Breast epithelium (tissue), 4 donors: Measurements from ENCODE around the gene HDAC10. TPM values are rescaled to one million over a fixed set of nuclear protein-coding genes. Genes with fewer than 3 reads are reported as not detected.

Experiments
- DNase-seq, 2 donors: peaks; one replicate each; pipeline ENCODE4 v3.0.0-alpha.2; 2019; ENCODE audit warnings: low spot score in 2 of 2
- H3K27ac ChIP-seq, 2 donors: fragments of 200-600 bp; sonication (generic) in 1 of 2; one replicate each; pipeline ENCODE4 v1.5.1; 2016 to 2019; ENCODE audit warnings: mild to moderate bottlenecking in 1 of 2
- H3K27me3 ChIP-seq, 2 donors: fragments of 200-600 bp; sonication (generic) in 1 of 2; one replicate each; pipeline versions ENCODE4 v1.5.1 to v1.6.0; 2017 to 2019; ENCODE audit warnings: control low read depth in 1 of 2, mild to moderate bottlenecking in 1 of 2
- H3K36me3 ChIP-seq: fragments of 200-600 bp; one replicate; pipeline ENCODE4 v1.5.1; 2019
- H3K4me1 ChIP-seq, 2 donors: fragments of 200-600 bp; sonication (generic); one replicate each; pipeline ENCODE4 v1.5.1; 2016 to 2019; ENCODE audit warnings: control low read depth in 1 of 2
- H3K4me3 ChIP-seq, 3 donors: fragments of 200-600 bp; sonication (generic); 1 replicate in 2 of 3; 2 replicates in 1 of 3; pipeline ENCODE4 v1.5.1; 2016 to 2019; ENCODE audit warnings: mild to moderate bottlenecking in 3 of 3, moderate library complexity in 2 of 3
- H3K9me3 ChIP-seq, 2 donors: fragments of 200-600 bp; sonication (generic) in 1 of 2; one replicate each; pipeline ENCODE4 v1.5.1; 2016 to 2019; ENCODE audit warnings: control low read depth in 1 of 2
- POLR2A ChIP-seq: fragments of 450-650 bp; IDR thresholded peaks from one replicate; pipeline ENCODE4 v1.6.1; 2016; ENCODE audit warnings: antibody characterized with exemption, mild to moderate bottlenecking, moderate library complexity
- POLR2AphosphoS5 ChIP-seq, 3 donors: sonication (generic); formaldehyde crosslinking; IDR thresholded peaks; one replicate each; pipeline ENCODE4 v1.6.1; 2017; ENCODE audit warnings: antibody characterized with exemption in 3 of 3
- intact Hi-C: fragments of 100-400 bp; cut with DNase I; formaldehyde crosslinking; loops from one replicate; pipeline ENCODE4 v1.15.1; 2023; ENCODE audit warnings: low total_unique reads
- total RNA-seq, 3 donors: library from RNA; depleted of rRNA; stranded (reverse); fragments of >200 nt; gene quantifications; one replicate each; pipeline ENCODE4 v1.1.0, GENCODE V29; 2016
- TF ChIP-seq, protein P1 (sequence below), 3 donors: fragments of 450-650 bp; IDR thresholded peaks; one replicate each; pipeline ENCODE4 v1.5.1; 2016 to 2017; ENCODE audit warnings: antibody characterized with exemption in 3 of 3, mild to moderate bottlenecking in 3 of 3, moderate library complexity in 3 of 3

HDAC10 gene
- total RNA-seq, 3 donors from 2014 or later: 22.9 to 35.7 (median 29.4) TPM

DNA sequence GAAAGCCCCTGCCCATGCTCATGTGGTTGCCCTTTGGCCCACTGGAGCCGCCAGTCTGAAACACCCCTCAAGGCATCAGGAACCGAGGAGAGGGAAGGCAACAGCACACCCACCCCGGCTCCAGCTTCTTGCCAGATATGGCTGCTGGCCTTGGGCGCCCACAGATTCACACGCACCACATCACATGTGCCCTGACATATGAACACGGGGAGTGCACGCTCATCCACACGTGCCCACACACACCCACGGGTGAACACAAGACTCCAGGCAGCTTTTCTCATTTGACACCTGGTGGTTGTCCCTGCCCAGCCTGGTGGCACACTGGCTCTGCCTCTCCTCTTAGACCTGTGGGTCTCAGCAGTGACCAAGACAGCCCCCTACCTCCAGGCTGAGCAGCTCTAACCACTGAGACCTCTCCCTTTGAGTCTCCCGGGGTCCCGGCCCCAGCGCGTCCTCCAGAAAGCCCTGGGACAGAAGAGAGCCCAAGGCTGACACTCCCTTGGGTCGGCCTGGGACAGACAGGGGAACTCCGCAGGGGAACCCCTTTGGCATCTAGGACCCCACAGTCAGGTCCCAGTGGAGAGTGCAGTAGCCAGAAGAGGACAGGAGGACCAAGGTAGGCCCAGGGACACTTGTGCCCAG, 13.2 kb upstream of the HDAC10 start:
- Histone ChIP-seq H3K4me1 (peaks cover 5 to 13% of the 10 kb centered on the region in 2 donors), H3K4me3 (no peak overlapping the region), H3K9me3 (no peaks in the 10 kb centered on the region), H3K36me3 (no peaks in the 10 kb centered on the region), H3K27ac (no peak overlapping the region), H3K27me3 (peaks cover 0 to 19% of the 10 kb centered on the region in 2 donors)
- intact Hi-C loops: no loop called here
- TF ChIP-seq, protein P1, sequence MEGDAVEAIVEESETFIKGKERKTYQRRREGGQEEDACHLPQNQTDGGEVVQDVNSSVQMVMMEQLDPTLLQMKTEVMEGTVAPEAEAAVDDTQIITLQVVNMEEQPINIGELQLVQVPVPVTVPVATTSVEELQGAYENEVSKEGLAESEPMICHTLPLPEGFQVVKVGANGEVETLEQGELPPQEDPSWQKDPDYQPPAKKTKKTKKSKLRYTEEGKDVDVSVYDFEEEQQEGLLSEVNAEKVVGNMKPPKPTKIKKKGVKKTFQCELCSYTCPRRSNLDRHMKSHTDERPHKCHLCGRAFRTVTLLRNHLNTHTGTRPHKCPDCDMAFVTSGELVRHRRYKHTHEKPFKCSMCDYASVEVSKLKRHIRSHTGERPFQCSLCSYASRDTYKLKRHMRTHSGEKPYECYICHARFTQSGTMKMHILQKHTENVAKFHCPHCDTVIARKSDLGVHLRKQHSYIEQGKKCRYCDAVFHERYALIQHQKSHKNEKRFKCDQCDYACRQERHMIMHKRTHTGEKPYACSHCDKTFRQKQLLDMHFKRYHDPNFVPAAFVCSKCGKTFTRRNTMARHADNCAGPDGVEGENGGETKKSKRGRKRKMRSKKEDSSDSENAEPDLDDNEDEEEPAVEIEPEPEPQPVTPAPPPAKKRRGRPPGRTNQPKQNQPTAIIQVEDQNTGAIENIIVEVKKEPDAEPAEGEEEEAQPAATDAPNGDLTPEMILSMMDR (IDR thresholded peaks at IDR 0.05): no peak
- TF ChIP-seq POLR2AphosphoS5 (IDR thresholded peaks at IDR 0.05): no peak
- TF ChIP-seq POLR2A: no peak
- no peak for DNase-seq

DNA sequence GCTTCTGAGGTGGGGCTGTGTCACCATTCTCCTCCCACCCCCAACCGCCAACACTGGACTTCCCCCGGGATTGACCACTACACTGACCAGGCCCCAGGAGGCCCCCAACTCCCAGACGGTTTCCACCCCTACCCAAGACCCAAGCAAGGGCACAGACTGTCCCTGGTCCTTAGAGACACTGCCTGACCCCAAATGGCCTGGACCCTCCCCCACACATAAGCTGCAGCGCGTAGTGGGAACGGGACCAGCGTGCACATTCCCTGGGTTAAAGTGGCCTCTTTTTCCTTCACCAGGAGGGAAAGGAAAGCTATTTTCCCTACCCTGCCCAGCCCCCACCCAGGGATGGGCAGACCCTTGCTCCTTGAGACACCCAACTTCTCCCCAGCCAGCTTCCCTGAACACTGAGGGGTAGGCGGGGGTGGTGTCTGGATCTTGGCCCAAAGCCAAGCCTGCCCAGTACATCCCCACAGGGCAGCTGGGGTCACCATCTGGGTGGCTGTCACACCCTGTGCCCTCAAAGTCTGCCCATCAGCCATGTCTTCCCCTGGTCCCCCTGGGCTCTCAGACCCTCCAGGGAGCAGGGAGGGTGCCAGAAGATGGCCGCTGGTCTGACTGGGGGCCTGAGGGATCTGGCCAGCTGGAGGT, 12.0 kb upstream of the HDAC10 start:
- Histone ChIP-seq H3K4me3 (no peak overlapping the region), H3K9me3 (no peaks in the 10 kb centered on the region), H3K27ac (no peak overlapping the region), H3K36me3 (no peaks in the 10 kb centered on the region), H3K27me3 (peaks cover 0 to 19% of the 10 kb centered on the region in 2 donors), H3K4me1 (peaks cover 4% of the 10 kb centered on the region in 2 donors)
- intact Hi-C loops: no loop called here
- DNase-seq: no peak
- TF ChIP-seq, protein P1 (IDR thresholded peaks at IDR 0.05): no peak
- no peak for TF ChIP-seq POLR2A

DNA sequence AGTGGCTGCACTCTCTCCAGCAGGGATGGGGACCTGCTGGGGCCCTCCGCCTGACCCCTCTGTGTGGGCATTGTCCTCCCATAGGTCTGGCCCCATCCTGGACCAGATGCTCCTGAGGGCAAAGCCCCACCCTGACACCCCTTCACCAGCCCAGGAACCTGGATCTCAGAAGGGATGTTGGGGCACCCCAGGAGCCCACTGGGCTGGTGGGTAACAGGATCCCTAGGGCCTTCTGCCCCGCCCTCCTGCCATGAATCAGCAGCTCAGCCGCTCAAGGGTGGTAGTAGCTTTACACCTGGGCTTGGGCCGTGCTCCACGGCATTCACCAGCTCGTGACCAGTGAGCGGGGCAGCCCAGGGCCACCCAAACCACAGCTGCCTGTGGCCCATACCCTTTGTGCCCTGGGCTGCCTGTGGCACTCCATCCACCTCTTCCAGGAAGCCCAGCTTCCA, 11.4 kb upstream of the HDAC10 start:
- Histone ChIP-seq H3K4me3 (no peak overlapping the region), H3K27me3 (peaks cover 0 to 20% of the 10 kb centered on the region in 2 donors), H3K27ac (no peak overlapping the region), H3K4me1 (no peaks in the 10 kb centered on the region), H3K9me3 (no peaks in the 10 kb centered on the region), H3K36me3 (no peaks in the 10 kb centered on the region)
- TF ChIP-seq, protein P1 (IDR thresholded peaks at IDR 0.05): no peak
- intact Hi-C loops: no loop called here
- no peak for DNase-seq

DNA sequence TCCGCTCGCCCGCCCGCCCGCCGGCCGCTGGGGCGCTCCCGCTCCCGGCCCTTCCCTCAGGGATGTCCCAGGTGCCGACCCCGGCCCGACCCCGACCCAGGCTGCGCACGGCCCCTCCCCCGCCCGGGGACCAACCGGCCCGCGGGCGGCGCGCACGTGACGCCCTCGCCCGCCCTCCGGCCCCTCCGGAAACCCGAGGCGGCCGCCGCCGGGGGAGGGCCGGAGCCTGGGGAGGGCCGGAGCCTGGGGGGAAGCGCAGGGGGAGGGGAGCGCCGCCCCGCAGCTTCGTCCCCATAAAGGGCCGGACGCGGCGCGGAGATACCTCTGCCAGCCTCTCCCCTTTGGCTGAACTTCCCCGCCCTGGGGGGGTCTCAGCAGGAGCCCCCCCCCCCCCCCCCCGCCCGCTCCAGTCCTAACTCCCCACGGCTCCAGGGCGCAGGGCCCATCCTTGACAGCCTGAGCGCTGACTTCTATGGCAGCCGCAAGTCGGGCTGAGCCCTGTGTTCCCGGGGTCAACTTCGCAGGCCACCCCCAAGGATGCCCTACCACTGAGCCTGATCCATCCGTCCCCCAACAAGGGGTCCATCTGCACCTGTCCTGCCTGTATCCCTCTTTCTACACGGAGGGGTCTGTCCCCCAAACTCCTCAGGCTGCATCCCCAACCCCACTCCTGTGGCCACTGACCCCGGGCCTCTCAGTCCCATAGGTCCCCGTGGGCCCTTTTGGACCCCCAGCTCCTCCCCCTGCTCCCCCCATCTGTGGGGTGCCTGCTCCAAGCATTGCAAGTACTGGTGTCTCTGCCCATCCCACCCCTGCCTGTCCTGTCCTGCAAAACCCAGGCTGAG, 10.8 kb upstream of the HDAC10 start, which contains the start of gene MAPK12:
Gene MAPK12 (minus strand): TSS at position 69 of the 845 bp plus-strand sequence. CDS start 174 bp downstream, outside the sequence.
- Histone ChIP-seq H3K27me3 (peaks cover 0 to 25% of the 10 kb centered on the region in 2 donors), H3K27ac (peak within 1 kb of the TSS in 1 of 2 donors; percentile 38)

More for the DNA sequence above, 10.8 kb upstream of the HDAC10 start, which contains the start of gene MAPK12:
- Histone ChIP-seq H3K36me3 (no peaks in the 10 kb centered on the region), H3K4me3 (peak within 1 kb of the TSS; percentile 43 to 79 (median 50)), H3K9me3 (no peaks in the 10 kb centered on the region), H3K4me1 (no peaks in the 10 kb centered on the region)
- TF ChIP-seq, protein P1 (IDR thresholded peaks at IDR 0.05): no peak
- DNase-seq: no peak
- intact Hi-C loops: no loop called here
